ENCODE measurements around the gene STARD7.

STARD7 gene

GRCh38 chr2:96195410-96196066, 13.1 kb downstream of the STARD7 start:
- DNase-seq = no peak

- no peak for DNase-seq
Observed at GRCh38 chr2:96191937-96192670, 16.5 kb downstream of the STARD7 start.

- DNase-seq = no peak
Observed at GRCh38 chr2:96188821-96189526, 19.7 kb downstream of the STARD7 start.

- no peak for DNase-seq
Observed at GRCh38 chr2:96186562-96186961, 22.1 kb downstream of the STARD7 start.

- DNase-seq = no peak
Observed at GRCh38 chr2:96185516-96185915, 23.1 kb downstream of the STARD7 start.

GRCh38 chr2:96184989-96185388, 23.6 kb downstream of the STARD7 start:
- no peak for DNase-seq

- DNase-seq = no peak
Observed at GRCh38 chr2:96184188-96184587, 24.4 kb downstream of the STARD7 start.

GRCh38 chr2:96181529-96181928, 27.1 kb downstream of the STARD7 start:
- no peak for DNase-seq

GRCh38 chr2:96180521-96180920, 28.1 kb downstream of the STARD7 start:
- no peak for DNase-seq

- no peak for DNase-seq
Observed at GRCh38 chr2:96180002-96180401, 28.6 kb downstream of the STARD7 start.

- no peak for DNase-seq
Observed at GRCh38 chr2:96176661-96177060, 32.0 kb downstream of the STARD7 start.

- DNase-seq = no peak
Observed at GRCh38 chr2:96175951-96176350, 32.7 kb downstream of the STARD7 start.

- DNase-seq = peak; percentile 80
Observed at GRCh38 chr2:96174251-96175144, 34.1 kb downstream of the STARD7 start.

GRCh38 chr2:96171831-96172230, 36.8 kb downstream of the STARD7 start:
- DNase-seq = no peak

GRCh38 chr2:96170626-96171025, 38.0 kb downstream of the STARD7 start:
- no peak for DNase-seq

- no peak for DNase-seq
Observed at GRCh38 chr2:96169868-96170507, 38.6 kb downstream of the STARD7 start.

- no peak for DNase-seq
Observed at GRCh38 chr2:96167407-96168013, 41.1 kb downstream of the STARD7 start.

GRCh38 chr2:96164459-96165184, 44.0 kb downstream of the STARD7 start:
- DNase-seq = no peak

- DNase-seq = no peak
Observed at GRCh38 chr2:96163768-96164429, 44.7 kb downstream of the STARD7 start.

GRCh38 chr2:96163415-96163767, 45.2 kb downstream of the STARD7 start:
- no peak for DNase-seq

- no peak for DNase-seq
Observed at GRCh38 chr2:96161898-96162297, 46.7 kb downstream of the STARD7 start.
